ENCODE measurements around the gene ARHGAP35. TPM values are rescaled to one million over a fixed set of nuclear protein-coding genes. Genes with fewer than 3 reads are reported as not detected.

Gene ARHGAP35
- total and polyA plus RNA-seq, 10 of the 15 experiments (the other 5 are each of a cell fraction or from before 2014, with no cell fraction given) = 0.85 to 29.9 (median 11.5) TPM

- peak overlapping the region; percentile 7; the same call in 1 of the 2 replicates for H2AFZ ChIP-seq (ENCODE audit: control insufficient read depth, low read depth, low read length)
- H3K27ac ChIP-seq (ENCODE audit: control insufficient read depth, insufficient read depth) = no peak overlapping the region
- FAIRE-seq (no peak), ATAC-seq (peak; percentile 50), DNase-seq (ENCODE audit: low read depth, low spot score) (no peak)
- no peaks in the 10 kb centered on the region for H3K27me3 ChIP-seq (replicated peaks in 1 of 2; ENCODE audit: control insufficient read depth in 2 of 2, insufficient read depth in 2 of 2, low read length in 1 of 2)
- TF ChIP-seq TCF3 (IDR thresholded peaks at IDR 0.05; ENCODE audit: borderline replicate concordance, insufficient read depth, low read depth, low read length) = no peak
- no peak for TF ChIP-seq RCOR1 (conservative IDR thresholded peaks at IDR 0.05; ENCODE audit: low read depth, low read length)
- peak; percentile 27 for TF ChIP-seq FOS (IDR thresholded peaks at IDR 0.05; ENCODE audit: borderline replicate concordance, extremely low read depth, insufficient read length)
- no peak for TF ChIP-seq MAX (IDR thresholded peaks at IDR 0.05; ENCODE audit: low read depth, low read length)
- no peak for TF ChIP-seq NFIC (IDR thresholded peaks at IDR 0.05; ENCODE audit: low read depth, low read length)
- no peak for TF ChIP-seq SRF (IDR thresholded peaks at IDR 0.05; ENCODE audit: low read depth in 2 of 2, low read length in 2 of 2)
- peak; percentile 87 for TF ChIP-seq SP1 (IDR thresholded peaks at IDR 0.05; ENCODE audit: low read depth, low read length)
- peak; percentile 80 for TF ChIP-seq NFYB (IDR thresholded peaks at IDR 0.05; ENCODE audit: insufficient read depth, low read depth, low read length)
- no peak for TF ChIP-seq MTA2 (IDR thresholded peaks at IDR 0.05; ENCODE audit: low read depth)
- no peak for TF ChIP-seq GABPA (IDR thresholded peaks at IDR 0.05; ENCODE audit: low read depth)
- TF ChIP-seq FOXK2 (IDR thresholded peaks at IDR 0.05) = no peak
- TF ChIP-seq, protein P1, sequence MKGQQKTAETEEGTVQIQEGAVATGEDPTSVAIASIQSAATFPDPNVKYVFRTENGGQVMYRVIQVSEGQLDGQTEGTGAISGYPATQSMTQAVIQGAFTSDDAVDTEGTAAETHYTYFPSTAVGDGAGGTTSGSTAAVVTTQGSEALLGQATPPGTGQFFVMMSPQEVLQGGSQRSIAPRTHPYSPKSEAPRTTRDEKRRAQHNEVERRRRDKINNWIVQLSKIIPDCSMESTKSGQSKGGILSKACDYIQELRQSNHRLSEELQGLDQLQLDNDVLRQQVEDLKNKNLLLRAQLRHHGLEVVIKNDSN (IDR thresholded peaks at IDR 0.05; ENCODE audit: borderline replicate concordance, extremely low read length, insufficient read depth, low read depth, low read length) = no peak
- no peak for TF ChIP-seq YBX1 (IDR thresholded peaks at IDR 0.05)
- TF ChIP-seq MTA3 (IDR thresholded peaks at IDR 0.05; ENCODE audit: borderline replicate concordance, low read length) = no peak
- TF ChIP-seq STAT1 (conservative IDR thresholded peaks at IDR 0.05) = no peak
- no peak for TF ChIP-seq RAD21 (IDR thresholded peaks at IDR 0.05; ENCODE audit: insufficient read depth, low read depth, low read length)
- no peak overlapping the region for H3K4me2 ChIP-seq (ENCODE audit: control insufficient read depth, insufficient read depth)
- no peaks in the 10 kb centered on the region for H3K79me2 ChIP-seq (ENCODE audit: control insufficient read depth, insufficient read depth, low read length)
- H3K4me3 ChIP-seq = no peak overlapping the region
- ChIA-PET CTCF (interaction anchor here (1.6 kb wide), 1 partner anchor 52 kb away, joined by 4 read pairs; no protein-coding TSS in a partner anchor), SMC1A (ENCODE audit: uncharacterized antibody, unreplicated experiment) (interaction anchor here (1.2 kb wide), 1 partner anchor 11 kb away, joined by 3 read pairs; no protein-coding TSS in a partner anchor), RAD21 (ENCODE audit: unreplicated experiment) (no interaction called here), POLR2A (no interaction called here)
- H3K36me3 ChIP-seq (ENCODE audit: control insufficient read depth in 2 of 2, insufficient read depth in 2 of 2, low read length in 1 of 2) = no peaks in the 10 kb centered on the region
- intact Hi-C loops (cut with micrococcal nuclease; ENCODE audit: unreplicated experiment) (no loop called here), in situ Hi-C loops (cut with MboI) (no loop called here)
- H3K4me1 ChIP-seq (ENCODE audit: control insufficient read depth, insufficient read depth, low read length) = peaks cover 17% of the 10 kb centered on the region
- no peaks in the 10 kb centered on the region for H4K20me1 ChIP-seq (ENCODE audit: control insufficient read depth, insufficient read depth)
- 47% methylated on average over 2 of the region's 2 CpGs for WGBS (ENCODE audit: insufficient coverage, insufficient replicate concordance, low lambda C conversion rate, missing lambda C conversion rate)
- H3K9me3 ChIP-seq (replicated peaks; ENCODE audit: control insufficient read depth, insufficient read depth, low read length) = no peaks in the 10 kb centered on the region; the same call in 2 of the 3 replicates
- BruUV-seq (replicated peaks) = no TSS peak
- H3K9ac ChIP-seq (ENCODE audit: control insufficient read depth, insufficient read depth, low read length) = no peak overlapping the region
Observed at GRCh38 chr19:46818812-46819211, 42.0 kb upstream of the ARHGAP35 start.

All from GM12878 (cell line).